HG02870 (cell line): ENCODE data around the gene PRLHR.

Experiments
- ATAC-seq: cut with Tn5 transposase; IDR thresholded peaks from one replicate; pipeline ENCODE4 v1.9.1; 2021; ENCODE audit warnings: mild to moderate bottlenecking, moderate library complexity; ENCODE audit not compliant: unreplicated experiment

The PRLHR gene

DNA sequence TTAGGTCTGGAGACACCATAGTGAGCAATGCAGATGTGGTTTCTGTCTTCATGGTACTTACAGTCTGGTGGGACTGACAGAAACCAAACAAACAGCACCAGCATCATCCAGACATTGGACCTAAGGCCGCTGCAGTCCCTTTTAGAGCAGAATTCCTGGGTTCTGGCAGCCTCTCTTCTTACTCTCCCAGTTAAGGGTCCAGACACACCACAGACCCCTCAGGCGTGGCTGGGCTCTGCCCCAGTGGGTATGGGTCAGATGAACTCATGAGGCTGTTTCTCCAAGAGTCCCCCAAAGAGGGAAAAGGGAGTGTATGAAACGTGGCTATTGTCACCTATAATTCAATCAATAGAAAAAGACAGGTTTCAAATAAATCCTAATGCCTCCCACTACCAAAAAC, 31.3 kb downstream of the PRLHR start:
- no peak for ATAC-seq

DNA sequence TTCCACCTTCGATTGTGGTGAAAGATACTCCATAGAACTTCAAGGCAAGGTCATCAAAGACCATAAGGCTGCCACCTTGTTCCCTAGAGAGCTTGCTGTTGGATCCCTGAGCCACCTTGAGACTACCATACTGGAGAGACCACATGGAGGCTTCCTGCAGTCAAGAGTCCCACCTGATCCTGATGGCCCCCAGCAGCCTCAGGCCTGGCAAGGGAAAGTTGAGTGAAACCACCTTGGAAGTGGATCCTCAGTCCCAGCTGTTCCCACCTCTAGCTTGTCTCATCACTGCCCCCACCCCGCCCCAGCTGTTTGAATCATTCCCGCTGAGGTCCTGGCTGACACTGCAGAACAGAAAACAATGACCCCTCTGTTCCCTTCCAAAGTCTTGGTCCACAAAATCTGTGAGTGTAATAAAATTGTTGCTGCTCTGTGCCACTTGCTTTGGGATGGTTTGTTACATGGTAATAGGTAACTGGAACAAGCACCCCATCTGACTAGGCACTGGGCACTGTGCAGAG, 32.0 kb downstream of the PRLHR start:
- no peak for ATAC-seq

DNA sequence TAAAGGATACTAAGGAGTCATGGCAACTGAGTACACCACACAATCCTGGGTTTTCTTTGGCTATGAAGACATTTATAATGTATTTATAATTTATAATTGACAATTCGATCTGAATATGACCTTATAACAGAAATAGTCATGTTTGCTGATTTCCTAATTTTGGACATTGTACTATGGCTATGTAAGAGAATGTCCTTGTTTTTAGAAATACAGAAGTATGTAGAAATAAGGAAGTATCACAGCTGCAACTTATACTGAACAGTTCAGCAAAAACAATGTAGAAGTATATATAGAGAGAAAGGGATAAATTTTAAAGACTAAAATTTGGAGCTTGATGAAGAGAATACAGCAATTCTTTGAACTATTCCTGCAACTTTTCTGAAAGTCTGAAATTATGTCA, 32.6 kb downstream of the PRLHR start:
- no peak for ATAC-seq

DNA sequence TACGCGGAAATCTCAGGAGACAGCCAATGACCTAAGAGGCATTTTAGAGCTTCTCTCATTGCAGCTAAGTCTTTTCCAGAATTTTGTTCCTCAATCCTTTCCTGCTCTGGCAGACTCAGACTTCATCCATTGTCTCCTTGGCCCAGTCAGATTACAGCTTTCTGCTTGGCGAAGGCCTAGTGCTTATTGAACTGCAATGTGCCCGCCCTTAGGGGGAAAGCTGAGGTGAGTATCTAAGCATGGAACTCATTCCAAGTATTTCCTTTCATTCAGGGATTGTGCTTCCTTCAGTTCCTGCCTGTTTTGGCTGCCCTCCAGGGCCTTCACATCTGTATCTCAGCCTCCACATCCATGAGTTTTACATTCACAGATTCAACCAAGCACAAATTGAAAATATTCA, 37.5 kb downstream of the PRLHR start:
- ATAC-seq = no peak

DNA sequence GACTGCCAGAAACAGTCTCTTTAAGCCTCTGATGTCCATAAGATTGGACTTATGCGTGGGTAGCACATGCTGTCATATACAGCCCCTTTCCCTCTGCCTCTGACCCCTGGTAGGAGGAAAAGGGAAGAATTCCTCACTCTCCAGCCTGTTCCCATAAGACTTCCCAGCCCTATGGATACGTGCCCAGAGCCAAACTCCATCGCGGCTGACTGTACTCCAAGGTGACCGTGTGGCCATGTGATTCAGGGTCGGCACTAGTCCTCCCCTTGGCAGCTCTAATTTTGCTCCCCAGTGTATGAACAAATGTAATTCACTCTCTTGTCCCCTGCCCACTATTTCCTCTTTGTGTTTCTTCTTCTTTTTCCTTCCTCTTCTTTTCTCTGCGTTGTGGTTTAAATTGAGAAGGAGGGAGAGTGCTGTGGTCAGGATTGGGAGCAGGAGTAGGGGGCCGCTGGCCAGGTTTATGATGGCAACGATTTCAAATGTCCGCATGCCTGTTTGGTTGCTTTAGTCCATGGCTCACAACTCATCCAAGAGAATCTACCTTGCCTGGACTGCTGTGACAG, 43.8 kb downstream of the PRLHR start:
- ATAC-seq = no peak

DNA sequence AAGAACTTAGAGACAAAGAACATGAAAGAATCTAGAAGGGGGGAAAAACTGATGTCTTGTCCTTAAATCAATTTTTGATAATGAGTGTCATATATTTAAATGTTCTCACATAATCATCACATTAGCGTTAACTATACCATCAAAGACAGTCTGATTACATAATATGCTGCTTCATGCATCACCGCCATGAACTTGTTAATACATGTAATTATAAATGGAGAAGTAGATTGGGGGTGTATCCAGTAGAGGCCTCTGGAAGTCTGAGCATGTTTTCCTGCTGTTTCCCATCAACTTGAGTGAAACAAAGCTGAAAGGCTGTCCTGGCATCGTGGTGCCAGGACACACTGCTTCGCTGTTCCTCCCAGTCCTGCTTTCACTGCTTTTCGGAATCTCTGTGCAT, 48.2 kb downstream of the PRLHR start:
- ATAC-seq = no peak

DNA sequence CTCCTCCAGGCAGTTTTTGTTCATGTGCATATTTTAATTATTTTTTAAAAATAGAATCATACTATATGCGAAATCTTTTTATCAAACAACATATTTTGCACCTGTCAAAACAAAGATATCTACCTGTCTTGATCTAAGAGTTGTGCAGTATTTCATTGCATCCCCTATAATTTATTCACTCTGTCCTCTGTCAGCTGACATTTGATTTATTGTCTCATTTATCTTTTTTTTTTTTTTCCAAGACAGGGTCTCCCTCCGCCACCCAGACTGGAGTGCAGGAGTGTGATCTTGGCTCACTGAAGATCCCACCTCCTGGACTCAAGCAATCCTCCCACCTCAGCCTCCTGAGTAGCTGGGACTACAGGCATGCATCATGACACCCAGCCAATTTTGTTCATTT, 49.0 kb downstream of the PRLHR start:
- no peak for ATAC-seq

DNA sequence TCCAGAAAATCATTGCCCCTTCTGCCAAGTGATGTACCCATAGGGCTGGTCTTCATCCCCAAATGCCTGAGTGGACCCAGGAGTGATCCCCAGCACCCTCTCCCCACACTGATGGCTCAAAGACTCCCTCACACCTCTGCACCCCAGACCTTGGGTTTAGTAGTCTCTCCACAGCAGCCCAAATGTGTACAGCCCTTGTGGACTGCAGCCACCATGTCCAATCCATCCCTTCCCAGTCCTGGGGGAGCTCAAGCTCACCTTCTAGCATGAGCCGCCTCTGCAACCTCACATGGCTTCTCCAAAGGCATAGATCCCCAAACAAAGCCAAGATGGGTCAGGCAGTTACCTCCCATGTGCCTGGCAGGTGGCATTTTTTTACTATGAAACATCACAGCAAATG, 50.1 kb downstream of the PRLHR start:
- ATAC-seq = no peak

DNA sequence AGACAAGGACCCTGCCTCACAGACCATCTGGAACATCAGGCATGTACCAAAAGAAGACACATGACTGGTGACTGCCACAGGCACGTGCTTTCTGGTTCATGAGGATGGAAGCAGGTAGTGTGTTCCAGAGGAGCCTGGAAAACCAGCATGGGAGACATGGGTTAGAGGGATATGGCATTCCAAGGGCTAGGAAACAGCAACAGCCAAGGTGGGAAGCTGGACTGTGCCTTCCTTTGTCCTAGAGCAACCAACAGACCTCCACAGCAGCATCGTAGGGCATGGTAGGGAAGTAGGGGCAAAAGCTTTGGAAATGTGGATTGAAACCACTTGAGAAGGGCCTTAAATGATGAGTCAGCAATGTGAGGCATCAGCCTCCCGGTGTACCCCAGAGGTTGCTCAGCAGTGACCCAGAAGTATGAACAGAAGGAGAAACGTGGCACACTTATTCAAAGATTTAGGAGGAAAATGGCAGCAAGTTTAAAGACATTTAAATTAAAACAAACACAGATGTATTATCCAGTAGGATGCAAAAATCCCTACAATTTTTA, 51.0 kb downstream of the PRLHR start:
- ATAC-seq = no peak

DNA sequence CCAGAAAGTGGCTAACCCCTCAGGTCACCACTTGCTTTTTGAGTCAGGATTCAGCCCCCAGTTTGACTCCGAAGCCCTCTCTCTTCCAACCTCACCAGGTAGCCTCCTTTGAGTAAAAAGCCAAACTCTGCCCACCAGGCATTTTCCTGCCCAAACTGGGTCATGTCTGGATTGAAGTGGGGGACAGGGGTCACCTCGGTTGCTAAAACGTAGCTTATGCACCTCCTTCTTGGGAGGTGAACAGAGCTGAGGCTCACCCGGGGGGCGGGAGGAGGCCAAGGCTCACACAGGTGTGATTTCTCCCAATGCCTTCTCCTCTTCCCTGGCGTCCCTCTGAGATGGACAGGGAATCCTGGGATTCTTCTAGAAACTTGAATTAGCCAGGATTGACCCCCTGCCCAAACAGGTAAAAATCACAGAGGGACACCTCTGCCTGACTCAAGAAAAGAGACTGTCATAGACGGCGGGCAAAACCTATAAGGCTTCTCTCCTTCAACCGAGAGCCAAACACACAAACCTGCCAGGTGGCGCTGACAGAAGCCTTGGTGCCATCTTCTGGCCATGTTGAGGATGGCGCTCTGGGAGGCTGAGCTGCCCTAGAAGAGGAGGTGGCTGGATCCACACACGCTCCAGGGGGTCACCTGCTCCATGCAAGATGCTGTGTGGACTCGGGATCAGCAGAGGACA, 51.6 kb downstream of the PRLHR start:
- ATAC-seq = no peak

DNA sequence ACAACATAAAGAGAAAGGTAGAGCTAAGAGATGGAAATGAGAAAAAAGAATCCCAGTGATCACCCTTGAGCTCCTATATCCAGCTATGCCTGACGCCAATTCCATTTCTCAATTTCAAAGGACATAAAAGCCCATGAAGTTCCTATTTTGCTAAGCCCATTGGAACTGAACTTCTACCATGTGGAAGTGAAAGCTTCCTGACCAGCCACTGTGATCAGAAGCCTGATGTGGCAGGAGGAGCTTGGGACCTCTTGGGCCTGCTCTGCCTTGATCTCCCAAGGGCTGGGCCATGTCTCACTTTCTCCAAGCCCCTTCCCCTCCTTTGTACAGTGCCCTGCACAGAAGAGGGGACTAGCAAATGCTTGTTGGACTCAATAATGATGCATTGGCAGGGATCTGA, 52.7 kb downstream of the PRLHR start:
- no peak for ATAC-seq

DNA sequence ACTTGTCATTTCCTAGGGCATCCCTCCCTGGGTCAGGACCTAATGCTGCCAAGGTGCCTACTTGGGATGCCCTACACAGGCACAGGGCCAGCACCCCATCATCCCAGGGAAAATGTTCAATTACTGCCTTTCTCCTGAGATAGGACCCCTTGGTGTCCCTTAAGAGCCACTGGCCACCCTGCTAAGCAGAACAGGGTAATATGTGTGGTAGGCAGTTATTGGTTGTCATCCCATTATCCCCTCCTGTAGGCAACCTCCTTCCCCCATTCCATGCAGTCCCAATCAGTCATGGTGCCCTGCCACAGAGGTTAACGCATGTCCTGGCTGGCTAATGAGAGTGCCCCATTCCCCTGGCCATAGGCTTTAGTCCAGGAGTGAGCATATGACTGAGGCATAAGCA, 53.2 kb downstream of the PRLHR start:
- ATAC-seq = no peak

DNA sequence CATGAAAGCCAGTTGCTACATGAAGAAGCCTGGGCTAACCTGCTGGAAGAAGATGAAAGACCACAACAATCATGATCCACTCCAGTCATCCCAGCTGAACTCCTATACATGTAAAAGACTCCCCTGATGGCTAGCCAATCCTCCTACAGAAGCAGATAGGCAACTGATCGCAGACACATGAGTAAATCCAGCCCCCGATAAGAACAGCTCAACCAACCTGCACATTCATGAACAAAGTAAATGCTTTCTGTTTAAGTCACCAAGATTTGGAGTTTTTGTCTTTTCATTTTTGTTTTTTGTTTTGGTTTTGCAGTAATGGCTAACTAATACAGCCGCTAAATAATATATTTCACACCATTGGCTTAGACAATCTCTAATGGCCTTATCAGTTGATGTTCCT, 53.7 kb downstream of the PRLHR start:
- ATAC-seq = no peak
